T-helper 9 cell (primary cell): ENCODE results near the gene NDUFB2.
"Not testable (repeated sequence)": the region's sequence is repeated elsewhere in the genome, so short reads cannot be mapped to it uniquely, and the experiment has no call there.

ENCODE experiments used
- DNase-seq: peaks from one replicate; pipeline ENCODE4 v3.0.0-alpha.2; 2020

Gene NDUFB2

DNA sequence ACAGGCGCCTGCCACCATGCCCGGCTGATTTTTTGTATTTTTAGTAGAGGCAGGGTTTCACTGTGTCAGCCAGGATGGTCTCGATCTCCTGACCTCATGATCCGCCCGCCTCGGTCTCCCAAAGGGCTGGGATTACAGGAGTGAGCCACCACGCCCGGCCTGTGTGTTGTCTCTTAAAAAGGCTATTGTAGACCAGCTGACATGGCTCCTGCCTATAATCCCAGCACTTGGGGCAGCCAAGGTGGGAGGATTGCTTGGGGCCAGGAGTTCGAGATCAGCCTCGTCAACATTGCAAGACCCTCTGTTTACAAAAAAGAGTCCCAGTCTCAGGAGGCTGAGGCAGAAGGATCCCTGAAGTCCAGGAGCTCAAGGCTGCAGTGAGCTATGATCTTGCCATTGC lies 2.7 kb upstream of the NDUFB2 start:
- DNase-seq = not testable (repeated sequence)

DNA sequence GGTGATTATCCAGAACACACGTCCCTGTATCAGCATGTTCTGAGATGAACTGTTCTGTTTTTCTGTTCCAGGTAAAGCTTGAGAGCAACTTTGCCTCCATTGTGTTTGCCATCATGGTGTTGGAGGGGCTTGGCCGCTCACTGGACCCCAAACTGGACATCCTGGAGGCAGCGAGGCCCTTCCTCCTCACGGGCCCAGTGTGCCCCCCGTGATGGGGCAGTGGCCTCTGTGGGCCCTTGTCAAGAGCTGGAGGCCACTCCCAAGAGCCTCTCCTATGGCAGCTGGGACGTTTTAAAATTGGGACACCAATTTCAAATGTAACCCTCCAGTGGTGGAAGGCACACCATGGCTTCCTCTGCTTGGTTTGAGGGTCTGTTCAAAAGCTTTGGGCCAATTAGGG lies 1.9 kb upstream of the NDUFB2 start:
- no peak for DNase-seq

- no peak for DNase-seq
These were observed 1.1 kb upstream of the NDUFB2 start for GRCh38 chr7:140695381-140695780.

GRCh38 chr7:140696024-140696679 lies 356 bp upstream of the NDUFB2 start:
- DNase-seq = peak; percentile 95

- DNase-seq = no peak
These were observed 1.1 kb downstream of the NDUFB2 start for GRCh38 chr7:140697447-140698143.

- no peak for DNase-seq
These were observed 2.0 kb downstream of the NDUFB2 start for GRCh38 chr7:140698477-140698876.

GRCh38 chr7:140702774-140703173 lies 6.3 kb downstream of the NDUFB2 start:
- no peak for DNase-seq

GRCh38 chr7:140704205-140704604 lies 7.7 kb downstream of the NDUFB2 start:
- no peak for DNase-seq

DNA sequence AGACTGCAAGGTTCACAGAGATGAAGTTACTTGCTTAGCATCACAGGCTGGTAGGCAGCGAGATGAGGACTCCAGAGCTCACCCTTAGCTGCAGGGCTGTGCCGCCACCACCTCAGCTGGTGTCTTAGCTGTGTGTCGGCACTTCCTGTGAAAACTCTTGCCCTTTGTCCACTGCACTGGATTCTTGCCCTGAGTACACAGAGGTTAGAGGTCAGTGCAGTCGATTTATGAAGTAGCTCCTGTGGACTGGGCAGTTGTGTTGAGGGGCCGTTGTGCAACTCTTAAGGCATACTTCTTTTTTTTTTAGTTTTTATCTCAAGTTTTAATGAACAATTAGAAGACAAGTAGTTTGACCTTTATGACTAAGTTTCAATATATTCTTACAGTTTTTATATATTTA lies 10.6 kb downstream of the NDUFB2 start:
- no peak for DNase-seq

- DNase-seq = not testable (repeated sequence)
These were observed 12.3 kb downstream of the NDUFB2 start for GRCh38 chr7:140708764-140709163.

DNA sequence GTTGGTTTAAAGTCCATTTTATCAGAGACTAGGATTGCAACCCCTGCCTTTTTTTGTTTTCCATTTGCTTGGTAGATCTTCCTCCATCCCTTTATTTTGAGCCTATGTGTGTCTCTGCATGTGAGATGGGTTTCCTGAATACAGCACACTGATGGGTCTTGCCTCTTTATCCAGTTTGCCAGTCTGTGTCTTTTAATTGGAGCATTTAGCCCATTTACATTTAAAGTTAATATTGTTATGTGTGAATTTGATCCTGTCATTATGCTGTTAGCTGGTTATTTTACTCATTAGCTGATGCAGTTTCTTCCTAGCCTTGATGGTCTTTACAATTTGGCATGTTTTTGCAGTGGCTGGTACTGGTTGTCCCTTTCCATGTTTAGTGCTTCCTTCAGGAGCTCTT lies 15.9 kb downstream of the NDUFB2 start:
- DNase-seq = not testable (repeated sequence)

DNA sequence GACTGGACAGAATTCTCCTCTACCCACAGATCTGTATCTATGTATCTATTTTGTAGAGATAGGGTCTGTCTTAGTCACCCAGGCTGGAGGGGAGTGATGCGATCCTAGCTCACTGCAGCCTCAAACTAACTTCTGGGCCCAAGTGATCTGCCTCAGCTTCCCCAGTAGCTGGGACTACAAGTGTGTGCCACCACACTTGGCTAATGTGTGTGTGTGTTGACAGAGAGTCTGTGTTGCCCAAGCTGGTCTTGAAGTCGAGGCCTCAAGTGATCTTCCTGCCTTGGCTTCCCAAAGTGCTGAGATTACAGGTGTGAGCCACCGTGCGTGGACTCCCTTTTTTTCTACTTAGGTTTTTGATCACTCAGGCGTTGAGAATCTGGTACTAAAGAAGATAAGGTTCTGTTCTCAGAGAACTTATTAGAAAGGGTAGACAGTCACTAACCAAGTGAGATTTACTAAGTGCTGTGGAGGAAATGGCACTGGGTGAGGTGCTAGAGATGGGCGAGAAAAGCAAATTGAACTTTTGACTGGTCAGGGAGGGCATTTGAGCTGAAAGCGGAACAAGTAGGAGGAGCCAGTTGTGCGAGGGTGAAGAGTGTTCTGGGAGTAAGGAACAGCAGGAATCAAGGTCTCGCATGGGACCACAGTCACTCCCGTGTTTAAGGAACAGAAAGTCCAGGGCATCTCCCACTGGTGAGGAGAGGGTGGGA lies 18.0 kb downstream of the NDUFB2 start:
- no peak for DNase-seq

- DNase-seq = no peak
These were observed 23.2 kb downstream of the NDUFB2 start for GRCh38 chr7:140719721-140720120.

DNA sequence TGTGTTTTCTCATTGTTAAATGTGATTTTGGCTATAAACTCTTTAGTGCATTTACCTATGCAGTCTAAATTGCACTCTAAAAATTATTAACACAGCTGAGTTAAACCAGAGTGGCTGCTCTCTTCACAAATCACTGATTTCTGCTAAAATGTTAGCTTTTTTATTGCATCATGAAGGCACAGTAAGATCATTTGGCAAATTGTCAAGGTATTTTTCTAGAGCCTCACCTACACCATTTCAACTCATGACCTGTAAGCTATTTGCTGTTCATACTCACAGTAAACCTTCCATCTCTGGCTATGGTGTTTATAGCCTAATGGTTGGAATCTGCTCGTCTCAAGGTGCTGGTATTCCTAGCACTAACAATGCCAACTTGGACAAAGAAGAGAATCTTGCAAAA lies 25.7 kb downstream of the NDUFB2 start:
- DNase-seq = no peak

- peak; percentile 8 for DNase-seq
These were observed 26.5 kb downstream of the NDUFB2 start for GRCh38 chr7:140723006-140723405.

GRCh38 chr7:140723574-140723973 lies 27.1 kb downstream of the NDUFB2 start:
- no peak for DNase-seq

DNA sequence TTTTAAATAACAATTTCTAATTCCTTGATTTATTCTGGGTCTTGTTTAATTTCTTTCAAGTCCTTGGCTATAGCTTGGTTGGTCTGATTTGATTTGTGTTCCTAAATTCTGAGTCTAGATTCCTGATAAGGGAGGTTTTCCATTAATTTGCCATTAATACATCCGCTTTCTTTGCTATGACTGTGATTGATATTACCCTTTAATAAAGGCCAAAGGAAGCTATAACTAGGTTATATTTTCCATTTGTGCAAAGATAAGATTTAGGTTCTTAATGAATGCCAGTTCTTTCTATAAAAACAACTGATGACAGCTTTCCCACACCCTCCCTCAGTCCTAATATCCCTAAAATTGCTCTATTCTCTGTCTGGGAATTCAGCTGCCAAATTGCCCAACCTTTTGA lies 28.2 kb downstream of the NDUFB2 start:
- no peak for DNase-seq

GRCh38 chr7:140726281-140726680 lies 29.8 kb downstream of the NDUFB2 start:
- DNase-seq = no peak

DNA sequence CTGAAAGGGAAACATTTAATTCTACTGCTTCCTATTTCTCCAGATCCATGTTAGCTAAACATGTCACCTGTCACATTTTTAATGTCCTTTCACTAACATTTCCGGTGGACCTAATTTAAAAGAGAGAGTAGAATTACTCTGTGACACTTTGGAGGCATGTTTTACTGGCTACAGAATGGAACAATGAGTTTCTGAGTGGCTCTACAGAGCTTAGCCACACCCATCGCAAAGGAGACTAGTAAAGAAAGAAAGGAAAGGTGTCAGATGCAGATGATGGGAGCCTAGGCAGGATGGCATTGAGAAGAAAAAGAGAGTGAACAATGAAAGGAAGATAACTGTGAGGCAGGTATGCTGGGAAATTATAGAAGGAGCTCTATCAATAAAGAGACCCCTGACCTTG lies 35.9 kb downstream of the NDUFB2 start:
- DNase-seq = no peak

- no peak for DNase-seq
These were observed 37.6 kb downstream of the NDUFB2 start for GRCh38 chr7:140734096-140734495.

DNA sequence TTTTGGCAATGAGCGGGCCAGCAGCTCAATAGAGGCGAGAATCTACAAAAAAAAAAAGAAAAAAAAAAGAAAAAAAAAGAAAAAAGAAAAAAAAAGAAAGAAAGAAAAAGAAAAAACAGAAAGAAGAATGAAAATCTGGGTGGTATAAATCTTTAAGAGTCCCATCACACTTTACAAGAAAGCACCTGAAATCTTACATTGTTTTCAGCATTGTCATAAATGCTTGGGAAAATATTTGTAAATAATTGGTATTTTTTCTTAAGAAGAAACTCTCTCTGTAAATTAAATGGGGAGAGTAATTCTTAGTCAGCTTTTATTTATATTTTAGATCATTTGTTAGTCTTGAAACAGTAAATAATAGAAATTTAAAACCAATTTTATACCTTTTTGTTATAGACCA lies 38.2 kb downstream of the NDUFB2 start:
- no peak for DNase-seq

- DNase-seq = no peak
These were observed 41.8 kb downstream of the NDUFB2 start for GRCh38 chr7:140738280-140738679.

GRCh38 chr7:140743255-140743654 lies 46.7 kb downstream of the NDUFB2 start:
- DNase-seq = not testable (repeated sequence)

DNA sequence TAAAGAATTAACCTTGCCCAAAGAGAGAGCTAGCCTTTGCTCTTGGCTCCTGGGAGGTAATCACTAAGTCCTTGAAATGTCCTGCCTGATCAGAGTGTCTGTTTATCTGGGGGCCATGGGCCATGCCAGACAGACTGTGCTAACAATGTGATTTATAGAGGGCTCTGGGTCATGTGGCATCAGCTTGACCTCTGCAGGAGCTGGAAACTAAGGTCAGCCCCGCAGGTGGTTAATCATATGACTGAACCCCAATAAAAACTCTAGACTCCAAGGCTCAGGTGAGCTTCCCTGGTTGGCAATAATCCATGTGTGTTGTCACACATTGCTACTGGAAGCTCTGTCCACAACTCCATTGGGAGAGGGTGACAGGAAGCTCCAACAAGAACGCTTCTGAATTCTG lies 47.5 kb downstream of the NDUFB2 start:
- DNase-seq = no peak
